OCI-LY1 (cell line): Measurements from ENCODE around the gene TPCN1.

Experiments
- H2AFZ ChIP-seq: fragments of 200-600 bp; sonication (generic), shearing (Covaris generic); 2 replicates; pipeline ENCODE4 v1.6.0; 2014; ENCODE audit warnings: antibody characterized with exemption, mild to moderate bottlenecking, low read length
- H3F3A ChIP-seq: fragments of 200-600 bp; sonication (generic), shearing (Covaris generic); 2 replicates; pipeline ENCODE4 v1.6.0; 2014; ENCODE audit warnings: mild to moderate bottlenecking, antibody characterized with exemption, low read length, moderate library complexity; ENCODE audit not compliant: insufficient read depth
- H3K27ac ChIP-seq: fragments of 200-600 bp; sonication (generic); 2 replicates; pipeline ENCODE4 v1.5.1; 2014; ENCODE audit warnings: low read length, mixed run types, mild to moderate bottlenecking, low read depth; ENCODE audit not compliant: poor library complexity, severe bottlenecking
- H3K27me3 ChIP-seq: fragments of 200-600 bp; sonication (generic); 2 replicates; pipeline ENCODE4 v1.6.0; 2014; ENCODE audit warnings: antibody characterized with exemption, mild to moderate bottlenecking, low read length, moderate library complexity; ENCODE audit not compliant: insufficient read depth
- H3K36me3 ChIP-seq: fragments of 200-600 bp; sonication (generic); 2 replicates; pipeline ENCODE4 v1.6.1; 2014; ENCODE audit warnings: mild to moderate bottlenecking, antibody characterized with exemption, low read length, moderate library complexity, mixed read lengths; ENCODE audit not compliant: insufficient read depth
- H3K4me1 ChIP-seq: fragments of 200-600 bp; sonication (generic); 2 replicates; pipeline ENCODE4 v1.5.1; 2014; ENCODE audit warnings: mild to moderate bottlenecking, low read length, moderate library complexity; ENCODE audit not compliant: insufficient read depth, severe bottlenecking
- H3K4me2 ChIP-seq: fragments of 200-600 bp; sonication (generic), shearing (Covaris generic); 2 replicates; pipeline ENCODE4 v1.6.1; 2014; ENCODE audit warnings: low read length
- H3K4me3 ChIP-seq: fragments of 200-600 bp; sonication (generic); 2 replicates; pipeline ENCODE4 v1.5.1; 2014; ENCODE audit warnings: low read length, low read depth, mild to moderate bottlenecking, mixed read lengths; ENCODE audit not compliant: poor library complexity, severe bottlenecking
- H3K79me2 ChIP-seq: fragments of 200-600 bp; shearing (Covaris generic); 2 replicates; pipeline ENCODE4 v1.6.1; 2016; ENCODE audit warnings: mixed run types, low read length, mixed read lengths; ENCODE audit not compliant: insufficient read depth
- H3K9ac ChIP-seq: fragments of 200-600 bp; sonication (generic), shearing (Covaris generic); 2 replicates; pipeline ENCODE4 v1.6.1; 2014; ENCODE audit warnings: mild to moderate bottlenecking, low read length, mixed read lengths
- H3K9me2 ChIP-seq: fragments of 200-600 bp; sonication (generic), shearing (Covaris generic); 2 replicates; pipeline ENCODE4 v1.6.1; 2014; ENCODE audit warnings: low read depth, mild to moderate bottlenecking, low read length, mixed read lengths
- H3K9me3 ChIP-seq: fragments of 200-600 bp; shearing (Covaris generic); 2 replicates; pipeline ENCODE4 v1.6.1; 2014; ENCODE audit warnings: low read length, mixed read lengths
- H4K20me1 ChIP-seq: fragments of 200-600 bp; sonication (generic), shearing (Covaris generic); 2 replicates; pipeline ENCODE4 v1.6.0; 2016; ENCODE audit warnings: mild to moderate bottlenecking, low read length; ENCODE audit not compliant: insufficient read depth
- CTCF ChIP-seq: fragments of 200-600 bp; sonication (generic), shearing (Covaris generic); IDR thresholded peaks from 2 replicates; pipeline ENCODE4 v1.5.1; 2017; ENCODE audit warnings: mild to moderate bottlenecking, antibody characterized with exemption, low read length, moderate library complexity, mixed read lengths
- EZH2 ChIP-seq: fragments of 200-600 bp; sonication (generic), shearing (Covaris generic); IDR thresholded peaks from 2 replicates; pipeline ENCODE4 v1.8.0; 2017; ENCODE audit warnings: borderline replicate concordance, mixed run types, mild to moderate bottlenecking, antibody characterized with exemption, low read length, moderate library complexity, mixed read lengths

The TPCN1 gene

GRCh38 chr12:113186033-113186365 is 35.3 kb upstream of the TPCN1 start:
- Histone ChIP-seq H4K20me1 (no peaks in the 10 kb centered on the region), H3F3A (no peaks in the 10 kb centered on the region), H3K36me3 (peaks cover 56% of the 10 kb centered on the region), H3K4me1 (peaks cover 46% of the 10 kb centered on the region), H3K9me3 (no peaks in the 10 kb centered on the region), H3K9me2 (no peaks in the 10 kb centered on the region), H2AFZ (no peak overlapping the region), H3K27me3 (no peaks in the 10 kb centered on the region), H3K9ac (peak overlapping the region; percentile 82), H3K79me2 (peaks cover 44% of the 10 kb centered on the region), H3K4me2 (peak overlapping the region; percentile 74), H3K4me3 (peak overlapping the region; percentile 88), H3K27ac (peak overlapping the region; percentile 76)
- TF ChIP-seq CTCF (no peak), EZH2 (no peak)

GRCh38 chr12:113186666-113187325 is 34.5 kb upstream of the TPCN1 start:
- no peaks in the 10 kb centered on the region for H3K9me3 ChIP-seq
- TF ChIP-seq EZH2: no peak
- TF ChIP-seq CTCF: no peak
- peaks cover 60% of the 10 kb centered on the region for H3K36me3 ChIP-seq
- H3K9ac ChIP-seq: peak overlapping the region; percentile 82
- no peaks in the 10 kb centered on the region for H4K20me1 ChIP-seq
- H3K9me2 ChIP-seq: no peaks in the 10 kb centered on the region
- H3K27me3 ChIP-seq: no peaks in the 10 kb centered on the region
- peak overlapping the region; percentile 74 for H3K4me2 ChIP-seq
- H3K27ac ChIP-seq: peak overlapping the region; percentile 76
- peak overlapping the region; percentile 88 for H3K4me3 ChIP-seq
- peaks cover 44% of the 10 kb centered on the region for H3K4me1 ChIP-seq
- H3F3A ChIP-seq: no peaks in the 10 kb centered on the region
- peaks cover 40% of the 10 kb centered on the region for H3K79me2 ChIP-seq
- H2AFZ ChIP-seq: no peak overlapping the region

- H3K4me1 ChIP-seq: peaks cover 37% of the 10 kb centered on the region
- H4K20me1 ChIP-seq: no peaks in the 10 kb centered on the region
- H3K9me3 ChIP-seq: no peaks in the 10 kb centered on the region
- H3K9ac ChIP-seq: no peak overlapping the region
- H3K27ac ChIP-seq: no peak overlapping the region
- no peak overlapping the region for H3K4me2 ChIP-seq
- TF ChIP-seq EZH2: no peak
- TF ChIP-seq CTCF: no peak
- H3K36me3 ChIP-seq: peaks cover 62% of the 10 kb centered on the region
- no peaks in the 10 kb centered on the region for H3K27me3 ChIP-seq
- no peaks in the 10 kb centered on the region for H3K9me2 ChIP-seq
- no peak overlapping the region for H2AFZ ChIP-seq
- H3K4me3 ChIP-seq: no peak overlapping the region
- H3F3A ChIP-seq: no peaks in the 10 kb centered on the region
- H3K79me2 ChIP-seq: peaks cover 20% of the 10 kb centered on the region
Observed at GRCh38 chr12:113189361-113189760, 31.9 kb upstream of the TPCN1 start.
